ENCODE measurements around the gene SDC4.
"Not testable (repeated sequence)": the region's sequence is repeated elsewhere in the genome, so short reads cannot be mapped to it uniquely, and the experiment has no call there.

SDC4 gene

DNA sequence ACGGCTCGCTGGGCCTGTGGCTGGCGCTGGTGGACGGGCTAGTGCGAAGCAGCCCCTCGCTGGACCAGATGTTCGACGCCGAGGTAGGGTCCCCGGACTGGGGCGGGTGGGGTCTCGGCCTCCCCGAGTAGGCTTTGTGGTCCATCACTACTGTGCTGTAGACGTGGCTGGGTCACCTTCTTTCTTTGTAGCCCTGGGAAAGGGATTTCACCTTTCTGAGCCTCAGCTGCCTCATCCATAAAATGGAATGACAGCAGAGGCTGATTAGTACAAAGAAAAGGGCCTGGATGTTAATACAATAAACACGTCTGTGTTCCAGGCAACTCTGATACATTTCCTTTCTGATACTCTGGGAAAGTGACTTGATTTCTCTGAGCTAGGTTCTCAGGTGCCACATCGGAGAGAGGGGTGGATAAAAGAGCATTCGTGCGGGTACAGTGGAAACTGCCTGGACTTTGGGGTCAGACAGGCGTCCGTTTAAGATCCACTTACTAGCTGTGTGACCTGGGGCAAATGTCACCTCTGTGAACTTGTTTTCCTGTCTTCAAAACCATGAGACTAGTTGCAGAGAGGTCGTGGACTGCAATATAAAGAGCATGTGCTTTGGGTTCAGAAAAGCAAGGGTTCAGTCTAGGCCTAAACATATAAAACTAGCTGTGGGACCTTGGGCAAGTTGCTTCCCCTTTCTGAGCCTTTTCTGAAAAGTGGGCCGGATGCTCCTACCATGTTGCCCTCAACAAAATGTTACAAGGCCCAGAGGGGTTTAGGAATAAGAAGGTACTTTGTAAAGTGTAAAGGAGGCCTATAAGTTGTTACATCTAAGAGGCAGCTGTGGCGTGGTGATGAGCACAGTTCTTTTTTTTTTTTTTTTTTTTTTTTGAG is 15.6 kb upstream of the SDC4 start:
- no peak for DNase-seq (ENCODE audit: low read depth)

- peak; percentile 97 for DNase-seq (ENCODE audit: low read depth)
Measured at GRCh38 chr20:45362804-45363610, 14.8 kb upstream of the SDC4 start, which contains the start of gene SYS1. SYS1 (plus strand) TSS chr20:45363156; CDS start chr20:45363532, 376 bp downstream.

DNA sequence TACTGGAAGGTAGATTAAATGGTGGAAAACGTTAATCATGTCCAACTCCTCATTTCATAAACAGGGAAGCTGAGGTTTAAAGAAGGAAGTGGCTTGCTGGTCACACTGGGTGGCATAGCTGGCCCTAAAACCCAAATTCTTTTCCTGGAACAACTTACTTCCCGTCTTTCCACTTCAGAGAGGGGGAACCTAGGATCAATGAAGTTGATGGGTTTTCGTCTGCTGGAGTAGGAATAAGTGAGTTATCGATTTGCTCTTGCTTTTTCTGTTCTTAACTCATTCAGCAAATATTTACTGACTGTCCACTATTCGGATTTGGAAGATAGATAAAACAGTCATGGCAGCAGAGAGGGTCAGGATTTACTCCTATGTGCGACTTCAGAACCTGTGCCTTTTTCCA is 13.6 kb upstream of the SDC4 start:
- no peak for DNase-seq (ENCODE audit: low read depth)

GRCh38 chr20:45359406-45360148 is 11.4 kb upstream of the SDC4 start:
- no peak for DNase-seq (ENCODE audit: low read depth)

- no peak for DNase-seq (ENCODE audit: low read depth)
Measured at GRCh38 chr20:45359069-45359405, 10.8 kb upstream of the SDC4 start.

GRCh38 chr20:45358282-45359068 is 10.3 kb upstream of the SDC4 start:
- DNase-seq (ENCODE audit: low read depth), result no peak

DNA sequence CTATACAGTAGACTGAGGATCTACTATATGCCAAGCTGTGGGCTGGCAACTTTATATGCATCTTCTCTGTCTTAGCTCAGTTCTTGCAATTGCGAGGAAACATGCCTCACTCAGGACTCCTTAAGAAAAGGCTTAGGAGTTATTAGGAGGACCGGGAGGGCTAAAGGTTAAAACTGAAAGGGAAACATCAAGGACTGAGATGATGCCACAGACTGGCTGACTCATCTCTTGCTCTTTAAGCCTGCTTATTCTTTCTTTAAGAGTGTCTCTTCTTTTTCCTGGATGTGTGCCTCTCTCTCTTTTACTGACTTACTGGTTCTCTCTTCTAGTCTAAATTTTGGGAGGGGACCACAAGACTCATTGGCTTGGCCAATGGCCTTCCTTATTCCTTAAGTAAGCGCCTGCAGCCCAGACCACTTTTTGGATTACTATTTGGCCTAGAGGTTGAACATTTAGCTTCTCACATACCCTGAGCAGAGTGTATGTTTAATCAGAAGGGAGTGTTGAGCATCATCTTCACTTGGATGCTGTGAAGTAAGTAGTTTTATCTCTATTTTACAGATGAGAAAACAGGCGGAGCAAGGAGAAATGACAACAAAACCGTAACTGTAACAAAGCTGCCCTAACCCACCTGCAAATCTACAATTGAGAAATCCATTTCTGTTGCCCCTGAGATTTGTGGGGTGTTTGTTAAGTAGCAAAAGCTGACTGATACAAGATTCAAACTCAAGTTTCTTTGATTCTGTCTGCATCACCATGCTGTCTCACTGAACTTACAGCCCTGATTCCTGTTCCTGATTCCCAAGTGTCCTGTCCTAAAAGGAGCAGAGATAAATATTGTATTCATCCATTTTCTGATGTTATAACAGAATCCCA is 7.2 kb upstream of the SDC4 start:
- no peak for DNase-seq (ENCODE audit: low read depth)

GRCh38 chr20:45354423-45355208 is 6.4 kb upstream of the SDC4 start:
- DNase-seq (ENCODE audit: low read depth), result no peak

- DNase-seq (ENCODE audit: low read depth), result no peak
Measured at GRCh38 chr20:45353746-45354145, 5.5 kb upstream of the SDC4 start.

GRCh38 chr20:45352729-45353128 is 4.5 kb upstream of the SDC4 start:
- no peak for DNase-seq (ENCODE audit: low read depth)

GRCh38 chr20:45350795-45351194 is 2.6 kb upstream of the SDC4 start:
- DNase-seq (ENCODE audit: low read depth), result not testable (repeated sequence)

DNA sequence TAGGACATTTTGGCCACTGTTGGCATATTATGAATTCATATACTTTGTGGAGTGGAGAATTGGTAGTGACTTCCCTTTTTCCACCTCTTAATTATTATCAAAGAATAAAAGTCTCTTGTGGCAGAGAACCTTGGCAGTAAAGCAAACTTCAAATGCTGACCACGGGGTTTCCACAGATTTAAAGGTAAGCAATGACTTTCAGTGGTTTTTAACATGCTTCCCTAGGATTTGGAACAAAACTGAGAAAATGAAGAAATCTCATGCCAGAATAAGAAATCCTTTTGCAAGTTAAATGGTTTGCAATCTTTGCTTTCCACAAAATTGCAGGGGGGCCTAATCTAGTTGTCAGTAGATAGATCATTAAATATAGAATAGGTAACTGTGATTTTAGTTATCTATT is 2.0 kb upstream of the SDC4 start:
- DNase-seq (ENCODE audit: low read depth), result no peak

GRCh38 chr20:45347297-45347935 is 808 bp downstream of the SDC4 start:
- DNase-seq (ENCODE audit: low read depth), result no peak

- no peak for DNase-seq (ENCODE audit: low read depth)
Measured at GRCh38 chr20:45346851-45347250, 1.4 kb downstream of the SDC4 start.

DNA sequence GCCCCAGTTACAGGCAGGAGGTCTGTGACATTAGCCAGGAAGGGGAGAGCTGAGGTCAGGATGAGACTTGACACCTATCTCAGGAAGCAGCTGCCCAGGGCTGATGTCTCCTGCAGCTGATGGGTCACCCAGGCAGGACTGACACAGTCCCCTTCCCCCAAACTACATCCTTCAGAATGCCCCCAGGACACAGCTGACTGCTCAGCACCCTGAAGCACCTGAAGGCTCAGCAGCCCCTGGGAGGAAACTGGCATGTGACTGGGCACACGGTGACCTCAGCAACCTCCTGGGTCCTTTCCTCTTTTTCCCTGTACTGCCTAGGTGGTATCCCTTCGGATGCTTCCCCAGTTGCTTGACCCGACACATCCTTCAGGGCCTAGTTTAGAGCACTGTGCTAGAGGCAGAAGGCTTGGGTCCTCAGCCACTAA is 1.9 kb downstream of the SDC4 start:
- DNase-seq (ENCODE audit: low read depth), result no peak

DNA sequence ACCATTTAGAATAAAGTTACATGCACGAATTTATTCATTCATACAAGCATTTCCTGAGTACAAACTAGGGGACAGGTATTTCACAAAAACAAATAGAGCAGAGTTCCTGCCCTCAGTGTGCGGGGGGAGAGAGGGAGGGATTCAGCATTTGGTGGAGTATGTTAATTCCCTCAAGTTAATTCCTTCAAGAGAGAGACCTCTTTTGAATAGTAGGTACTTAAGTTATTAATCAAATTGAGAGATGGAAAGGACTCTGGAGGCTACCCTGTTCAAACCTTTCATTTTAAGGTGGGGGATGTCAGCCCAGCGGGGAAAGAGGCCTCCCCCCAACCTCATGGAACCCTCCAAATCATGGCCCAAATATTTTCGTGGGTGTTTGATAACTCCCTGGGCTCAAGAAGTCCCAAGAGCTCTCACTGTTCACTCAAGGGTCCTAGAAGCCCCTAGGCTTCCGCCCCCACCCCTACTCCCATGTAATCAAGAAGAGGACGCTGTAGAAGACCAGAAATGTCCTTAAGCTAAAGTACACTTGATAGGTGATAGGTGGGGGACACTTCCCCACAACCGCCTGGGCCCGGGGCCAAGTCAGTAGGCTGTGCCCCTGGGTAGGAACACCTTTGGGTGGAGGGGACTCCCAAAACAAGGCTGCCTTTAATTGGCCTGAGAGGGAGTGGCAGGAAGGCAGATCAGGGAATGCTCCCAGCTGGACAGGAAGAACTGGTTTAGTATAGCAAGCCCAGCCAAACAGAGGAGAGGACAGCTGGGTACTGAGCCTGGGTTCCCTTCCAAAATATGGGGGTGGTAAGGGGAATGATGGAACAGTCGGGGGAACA is 2.9 kb downstream of the SDC4 start:
- no peak for DNase-seq (ENCODE audit: low read depth)

DNA sequence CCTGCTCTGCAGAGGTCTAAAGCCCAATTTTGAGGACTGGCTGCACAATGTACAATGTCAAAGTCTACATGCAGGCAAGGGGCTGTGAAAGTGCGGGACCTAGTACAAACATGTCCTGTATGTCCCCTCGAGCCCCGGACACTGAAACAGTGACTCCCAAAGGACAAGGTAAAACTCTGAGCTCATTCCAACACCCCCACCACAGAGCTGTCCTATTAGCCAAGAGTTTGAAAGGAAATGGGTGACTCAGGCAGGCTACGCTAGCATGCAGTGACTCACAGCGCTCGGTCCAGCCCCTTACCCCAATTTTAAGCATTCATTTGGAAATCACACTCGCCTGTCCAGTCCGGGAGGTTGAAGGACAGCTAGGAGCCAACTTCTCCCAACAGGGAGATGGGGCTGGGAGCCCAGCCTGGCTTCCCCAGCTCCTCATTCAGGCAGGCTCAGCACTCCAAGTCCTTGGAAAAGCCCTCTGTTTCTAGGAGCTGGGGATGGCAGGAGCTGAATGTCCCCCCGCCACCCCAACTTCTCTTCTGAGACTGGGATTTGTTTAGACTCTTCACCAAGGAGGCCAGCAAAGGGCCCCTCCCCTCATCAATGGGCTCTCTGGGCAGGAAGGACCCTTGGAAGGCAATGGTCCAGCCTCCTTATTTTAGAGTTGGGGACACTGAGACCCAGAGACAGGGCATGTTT is 3.9 kb downstream of the SDC4 start:
- no peak for DNase-seq (ENCODE audit: low read depth)

Data from stimulated activated CD8-positive, alpha-beta memory T cell treated with anti-CD3 and anti-CD28 coated beads, Interleukin-4, amount 100 ng/mL, for 24 hours (primary cell).